ENCODE data around the gene CGB3.
"Not testable (repeated sequence)": the region's sequence is repeated elsewhere in the genome, so short reads cannot be mapped to it uniquely, and the experiment has no call there.

DNA sequence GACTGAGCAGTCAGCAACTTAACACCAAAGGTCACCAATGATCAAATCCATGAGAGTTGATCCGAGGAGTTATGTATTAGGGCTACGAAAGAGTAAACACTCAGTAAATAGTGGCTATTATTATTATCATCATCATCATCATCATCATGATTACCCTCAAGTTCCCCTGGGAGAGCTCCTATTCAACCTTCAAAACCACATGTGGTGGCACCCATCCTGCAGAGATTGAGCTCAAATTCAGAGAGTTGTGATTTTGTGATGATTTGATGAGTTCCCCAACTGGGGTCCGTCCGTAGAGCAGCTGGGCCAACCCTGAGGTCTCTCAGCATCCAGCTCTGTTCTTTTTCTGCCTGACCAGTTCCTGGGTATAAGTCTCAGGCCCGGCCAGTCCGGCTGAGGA lies 955 bp upstream of the CGB3 start:
- TF ChIP-seq RAD21 (IDR thresholded peaks at IDR 0.05; ENCODE audit: low read depth); POLR2A (IDR thresholded peaks at IDR 0.05; ENCODE audit: borderline replicate concordance, extremely low read depth, insufficient read depth, insufficient read length); POLR2AphosphoS5 (IDR thresholded peaks at IDR 0.05; ENCODE audit: low read depth, low read length): not testable (repeated sequence)
- TF ChIP-seq, protein P1, sequence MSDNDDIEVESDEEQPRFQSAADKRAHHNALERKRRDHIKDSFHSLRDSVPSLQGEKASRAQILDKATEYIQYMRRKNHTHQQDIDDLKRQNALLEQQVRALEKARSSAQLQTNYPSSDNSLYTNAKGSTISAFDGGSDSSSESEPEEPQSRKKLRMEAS (IDR thresholded peaks at IDR 0.05): not testable (repeated sequence)
- TF ChIP-seq, protein P2, sequence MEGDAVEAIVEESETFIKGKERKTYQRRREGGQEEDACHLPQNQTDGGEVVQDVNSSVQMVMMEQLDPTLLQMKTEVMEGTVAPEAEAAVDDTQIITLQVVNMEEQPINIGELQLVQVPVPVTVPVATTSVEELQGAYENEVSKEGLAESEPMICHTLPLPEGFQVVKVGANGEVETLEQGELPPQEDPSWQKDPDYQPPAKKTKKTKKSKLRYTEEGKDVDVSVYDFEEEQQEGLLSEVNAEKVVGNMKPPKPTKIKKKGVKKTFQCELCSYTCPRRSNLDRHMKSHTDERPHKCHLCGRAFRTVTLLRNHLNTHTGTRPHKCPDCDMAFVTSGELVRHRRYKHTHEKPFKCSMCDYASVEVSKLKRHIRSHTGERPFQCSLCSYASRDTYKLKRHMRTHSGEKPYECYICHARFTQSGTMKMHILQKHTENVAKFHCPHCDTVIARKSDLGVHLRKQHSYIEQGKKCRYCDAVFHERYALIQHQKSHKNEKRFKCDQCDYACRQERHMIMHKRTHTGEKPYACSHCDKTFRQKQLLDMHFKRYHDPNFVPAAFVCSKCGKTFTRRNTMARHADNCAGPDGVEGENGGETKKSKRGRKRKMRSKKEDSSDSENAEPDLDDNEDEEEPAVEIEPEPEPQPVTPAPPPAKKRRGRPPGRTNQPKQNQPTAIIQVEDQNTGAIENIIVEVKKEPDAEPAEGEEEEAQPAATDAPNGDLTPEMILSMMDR (IDR thresholded peaks at IDR 0.05 in 2 of 3, conservative IDR thresholded peaks at IDR 0.05 in 1 of 3; ENCODE audit: borderline replicate concordance in 1 of 3, insufficient read depth in 1 of 3, low read depth in 2 of 3, low read length in 2 of 3): not testable (repeated sequence)

Data from HCT116 (cell line).